Fibroblast of upper back skin (primary cell): Measurements from ENCODE around the gene ST7.

Experiments used
- DNase-seq: peaks from one replicate; pipeline ENCODE4 v3.0.0-alpha.2; 2013

ST7 gene

GRCh38 chr7:117134411-117134810 lies 181.1 kb downstream of the ST7 start:
- DNase-seq, result no peak

GRCh38 chr7:117134889-117135552 lies 181.7 kb downstream of the ST7 start:
- peak; percentile 56 for DNase-seq

DNA sequence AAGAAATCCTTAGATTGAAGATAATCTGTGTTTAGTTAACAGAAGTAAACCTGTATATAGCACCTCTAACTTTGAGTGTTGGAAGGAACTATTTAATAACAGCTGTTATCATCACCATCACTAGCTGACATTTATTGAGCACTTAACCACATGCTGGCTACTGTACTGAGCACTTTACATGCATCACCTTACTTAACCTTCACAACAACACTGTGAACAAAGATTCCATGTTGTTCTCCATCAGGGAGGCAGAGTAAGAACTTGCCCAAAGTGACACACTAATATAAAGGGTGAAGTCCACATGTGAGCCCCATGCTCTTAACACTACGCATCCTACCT lies 182.2 kb downstream of the ST7 start:
- DNase-seq, result no peak

DNA sequence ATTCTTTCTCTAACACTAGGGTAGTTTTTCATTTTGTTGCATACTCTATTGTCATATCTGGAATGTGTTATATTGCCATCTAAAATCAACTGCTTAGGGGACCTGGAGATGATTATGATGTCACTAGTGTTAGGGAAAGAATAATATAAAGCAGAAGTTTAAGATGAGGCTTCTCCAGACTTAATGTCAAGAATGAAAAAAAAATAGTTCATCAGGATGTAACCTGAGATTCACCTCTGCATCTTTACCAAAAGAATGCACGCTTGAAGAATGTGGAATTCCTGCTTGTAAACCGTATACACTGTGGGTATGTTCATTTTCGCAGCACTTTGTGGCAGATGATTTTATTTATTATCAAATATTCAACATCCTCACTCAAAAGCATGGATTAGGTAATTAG lies 184.6 kb downstream of the ST7 start:
- peak; percentile 81 for DNase-seq

DNA sequence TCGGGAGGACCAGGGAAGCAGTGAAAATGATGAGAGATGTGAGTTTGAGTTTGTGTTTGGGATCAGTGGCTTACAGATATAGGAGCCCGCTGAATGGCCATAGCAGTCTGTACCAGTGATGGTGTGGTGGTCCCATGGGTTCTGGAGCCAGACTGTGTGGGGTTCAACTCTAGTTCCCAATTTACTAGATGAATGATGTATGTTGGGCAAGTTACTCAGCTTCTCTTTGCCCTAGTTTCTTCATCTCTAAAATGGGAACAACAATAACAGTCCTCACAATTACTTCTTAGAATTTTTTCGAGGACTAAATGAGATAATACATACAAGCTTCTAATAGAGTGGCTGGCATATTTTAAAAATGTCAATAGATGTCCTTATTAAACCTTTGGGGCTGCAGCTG lies 185.2 kb downstream of the ST7 start:
- DNase-seq, result no peak

- DNase-seq, result no peak
These were observed 185.7 kb downstream of the ST7 start for GRCh38 chr7:117138981-117139380.

- DNase-seq, result no peak
These were observed 186.2 kb downstream of the ST7 start for GRCh38 chr7:117139397-117139984.

DNA sequence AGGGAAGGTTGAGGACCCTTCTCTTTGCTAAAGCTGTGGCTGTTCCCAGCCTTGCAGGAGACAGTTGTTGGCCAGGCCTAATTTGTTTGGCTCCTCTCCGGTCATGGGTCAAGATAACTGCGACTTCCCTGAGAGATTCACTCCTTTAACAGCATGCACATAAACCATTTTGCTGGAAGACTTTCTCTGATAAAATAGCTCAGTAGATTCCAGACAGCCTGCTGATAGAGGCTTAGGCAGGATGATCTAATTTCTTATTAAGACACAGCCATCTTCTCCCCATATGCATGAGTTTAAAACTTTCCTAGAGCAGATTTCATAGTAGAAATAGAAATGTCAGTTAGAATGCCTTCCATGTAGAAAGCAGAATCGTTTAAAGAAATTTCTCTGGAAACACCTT lies 187.6 kb downstream of the ST7 start:
- DNase-seq, result no peak

DNA sequence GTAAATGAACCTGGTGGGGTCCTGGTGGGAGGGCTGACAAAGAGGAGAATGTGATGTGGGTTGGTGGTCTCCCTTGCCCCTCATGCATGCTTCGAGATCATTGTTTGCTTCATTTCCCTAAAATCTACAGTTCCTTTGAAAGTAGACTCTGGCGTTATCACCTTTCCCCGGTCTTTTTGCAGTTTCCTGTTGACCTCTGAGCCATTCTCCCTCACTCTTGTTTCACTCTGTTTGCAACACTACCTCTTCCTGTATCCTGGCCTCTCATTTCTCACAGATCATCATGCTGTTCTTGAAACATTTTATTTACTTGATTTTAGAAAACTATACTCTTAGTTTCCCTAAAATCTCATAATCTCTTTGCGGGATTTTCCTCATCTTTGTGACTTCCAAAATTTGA lies 189.8 kb downstream of the ST7 start:
- DNase-seq, result no peak

- DNase-seq, result no peak
These were observed 190.3 kb downstream of the ST7 start for GRCh38 chr7:117143580-117143979.

DNA sequence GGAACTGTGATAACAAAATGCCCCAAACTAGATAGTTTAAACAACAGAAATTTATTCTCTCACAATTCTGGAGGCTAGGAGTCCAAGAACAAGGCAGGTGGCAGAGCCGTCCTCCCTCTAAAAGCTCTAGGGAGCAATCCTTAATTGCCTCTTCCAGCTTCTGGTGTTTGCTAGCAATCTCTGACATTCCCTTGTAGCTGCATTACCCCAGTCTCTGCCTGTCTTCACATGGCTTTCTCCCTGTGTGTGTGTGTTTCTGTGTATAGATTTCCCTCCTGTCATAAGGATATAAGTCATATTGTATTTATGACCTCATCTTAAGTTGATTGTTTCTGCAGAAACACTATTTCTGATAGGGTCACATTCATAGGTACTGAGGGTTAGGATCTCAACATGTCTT lies 192.0 kb downstream of the ST7 start:
- no peak for DNase-seq

DNA sequence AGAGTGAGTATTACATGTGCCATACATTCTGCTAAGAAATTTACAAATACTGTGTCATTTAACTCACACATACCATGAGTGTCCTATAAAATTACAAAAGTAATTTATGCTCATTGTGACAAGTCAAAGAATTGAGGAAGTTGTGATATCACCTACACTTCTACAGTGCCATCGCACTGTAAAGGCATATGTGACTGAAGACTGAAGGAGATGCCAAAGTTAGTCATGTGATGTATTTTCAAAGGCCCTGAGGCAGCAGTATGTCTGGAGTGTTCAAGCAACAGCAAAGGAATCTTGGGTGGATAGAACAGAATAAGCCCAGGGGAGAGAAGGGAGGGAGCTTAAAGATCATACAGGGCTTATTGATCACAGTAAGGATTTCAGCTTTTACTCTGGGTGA lies 192.8 kb downstream of the ST7 start:
- no peak for DNase-seq

DNA sequence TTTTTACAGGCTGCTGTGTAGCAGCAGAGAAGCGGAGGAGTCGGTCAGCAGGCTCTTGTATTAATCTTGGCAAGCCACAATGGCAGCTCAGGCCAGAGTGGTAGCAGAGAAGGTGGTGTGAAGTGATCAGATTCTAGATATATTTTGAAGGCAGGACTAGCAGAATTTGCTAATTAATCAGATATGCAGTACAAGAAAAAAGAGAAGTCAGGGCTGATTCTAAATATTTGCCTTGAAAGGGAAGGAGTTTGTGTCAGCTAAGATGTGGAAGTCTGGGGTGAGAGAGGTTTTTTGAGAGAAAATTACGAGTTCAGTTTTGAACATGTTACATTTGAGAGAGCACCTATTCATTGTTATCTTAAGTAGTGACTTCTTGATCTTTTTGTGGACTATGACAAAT lies 193.2 kb downstream of the ST7 start:
- DNase-seq, result no peak

GRCh38 chr7:117148971-117149370 lies 195.7 kb downstream of the ST7 start:
- DNase-seq, result no peak

DNA sequence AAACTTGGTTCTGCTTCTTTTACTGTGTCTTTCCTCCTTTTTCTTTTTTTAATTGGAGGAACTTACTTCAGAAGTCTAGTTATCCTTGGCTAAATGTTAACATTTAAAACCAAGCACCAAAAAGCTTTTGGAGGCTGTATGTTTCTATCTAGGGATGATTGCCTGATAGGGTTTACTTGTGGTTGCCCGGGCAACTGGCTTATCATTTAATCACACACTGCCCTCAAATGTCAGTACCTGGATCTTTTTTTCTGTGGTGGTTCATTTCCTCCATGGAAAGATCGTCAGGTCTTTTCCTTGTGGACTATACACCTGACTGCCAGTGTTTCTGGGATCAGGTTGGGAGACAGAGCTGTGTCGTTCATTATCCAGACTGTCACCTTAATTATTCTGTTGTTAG lies 196.4 kb downstream of the ST7 start:
- no peak for DNase-seq

DNA sequence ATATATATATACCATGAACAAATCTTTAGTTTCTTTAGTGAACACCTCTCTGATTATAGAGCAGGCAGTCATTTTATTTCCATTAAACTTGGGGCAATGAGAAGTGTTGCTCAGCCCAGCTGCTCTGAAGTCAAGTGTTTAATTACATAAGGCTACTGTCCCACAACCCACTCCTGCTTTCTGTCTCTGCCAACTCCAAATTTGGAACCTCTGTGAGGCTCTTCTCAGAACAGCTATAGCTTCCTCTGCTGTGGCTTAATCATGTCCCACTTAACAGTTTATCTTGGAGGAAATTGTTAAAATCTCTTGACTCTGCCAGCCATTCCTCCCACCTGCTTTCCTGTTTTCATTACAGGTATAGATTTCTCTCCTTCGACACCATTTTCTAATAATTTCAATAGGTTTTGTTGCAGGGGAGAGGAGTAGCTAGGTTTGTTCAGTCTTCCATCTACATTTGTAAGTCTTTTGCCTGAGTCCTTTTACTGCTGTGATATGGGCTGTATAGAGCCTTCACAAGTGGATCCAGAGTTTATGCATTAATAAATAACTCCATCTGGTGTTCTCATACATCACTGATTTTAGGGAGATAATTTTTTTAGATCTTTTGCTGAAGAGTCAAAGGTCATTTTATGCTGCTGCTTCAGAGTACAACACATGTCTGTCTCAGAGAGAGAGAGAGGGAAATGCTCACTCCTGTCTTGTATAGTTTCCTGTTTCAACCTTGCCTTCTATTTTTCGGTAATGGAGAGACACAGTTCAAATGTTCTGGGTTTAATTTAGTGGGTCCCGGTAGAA lies 199.1 kb downstream of the ST7 start:
- no peak for DNase-seq

GRCh38 chr7:117153016-117153545 lies 199.8 kb downstream of the ST7 start:
- no peak for DNase-seq

- no peak for DNase-seq
These were observed 201.4 kb downstream of the ST7 start for GRCh38 chr7:117154721-117155120.

GRCh38 chr7:117155694-117156093 lies 202.4 kb downstream of the ST7 start:
- no peak for DNase-seq

DNA sequence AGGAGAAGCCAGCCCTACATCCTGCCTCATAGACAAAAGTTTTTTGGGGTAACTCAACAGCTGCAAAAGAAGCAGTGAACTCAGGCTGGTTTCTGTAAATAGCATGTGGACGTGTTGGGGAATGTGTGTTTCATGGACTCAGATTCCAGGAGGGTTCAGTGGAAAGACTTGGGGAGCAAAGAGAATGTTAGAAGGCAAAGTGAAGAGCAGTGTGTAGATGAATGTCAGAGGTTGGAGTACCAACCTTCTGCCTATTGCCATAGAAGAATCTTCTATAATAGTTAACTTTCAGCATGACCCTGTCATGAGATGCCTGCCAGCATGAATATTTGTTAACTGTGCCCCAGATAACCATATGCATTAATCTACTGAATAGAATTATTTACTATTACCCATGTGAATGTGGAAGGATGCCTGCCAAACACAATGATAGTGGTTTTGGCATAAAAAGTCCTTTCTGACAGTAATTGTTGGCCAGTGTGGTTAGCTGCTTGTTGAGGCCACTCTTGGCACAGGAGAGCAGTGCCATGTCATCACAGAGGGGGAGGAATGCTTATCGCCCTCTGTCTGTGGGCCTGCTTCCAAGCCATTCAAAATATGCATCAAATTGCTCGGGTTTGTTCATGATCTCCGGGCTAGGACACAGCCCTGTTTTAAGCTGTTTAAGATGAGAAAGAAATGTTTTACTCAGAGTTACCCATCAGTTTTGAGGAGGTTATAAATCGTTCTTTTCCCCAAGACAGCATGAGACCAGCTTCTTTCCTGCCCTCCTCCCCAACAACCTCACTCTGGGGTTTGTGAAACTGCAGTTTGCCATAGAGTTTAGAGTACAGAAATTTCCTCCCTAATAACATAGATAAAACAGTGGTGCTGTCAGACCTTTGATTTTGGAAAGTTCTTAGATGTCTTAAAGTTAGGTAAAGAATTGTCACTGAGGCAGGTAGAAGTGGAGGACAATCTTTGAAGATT lies 204.2 kb downstream of the ST7 start:
- DNase-seq, result peak; percentile 94

GRCh38 chr7:117158941-117159697 lies 205.8 kb downstream of the ST7 start:
- DNase-seq, result peak; percentile 39

- DNase-seq, result peak; percentile 70
These were observed 209.8 kb downstream of the ST7 start for GRCh38 chr7:117163101-117163500.
